A549 (cell line): Measurements from ENCODE around the gene DEFB131B.
A peak's percentile ranks its signal among the peaks of the same experiment; 100 is the strongest.
"Not testable (repeated sequence)": the region's sequence is repeated elsewhere in the genome, so short reads cannot be mapped to it uniquely, and the experiment has no call there.

Experiments used
- BHLHE40 ChIP-seq: IDR thresholded peaks from 2 replicates; pipeline ENCODE4 v1.6.1; 2012; ENCODE audit warnings: low read depth, low read length, inconsistent platforms
- CHD2 ChIP-seq: fragments of 150-350 bp; IDR thresholded peaks from 2 replicates; pipeline ENCODE4 v1.6.1; 2014; ENCODE audit warnings: low read length; ENCODE audit not compliant: partially characterized antibody
- JUN ChIP-seq, 2 experiments: fragments of >200 bp; sonication (Bioruptor Twin); formaldehyde crosslinking; IDR thresholded peaks; 2 replicates in 1 of 2; 3 replicates in 1 of 2; pipeline ENCODE4 v1.6.1; 2016 to 2017
- MAFK ChIP-seq: fragments of 450-650 bp; IDR thresholded peaks from 2 replicates; pipeline ENCODE4 v1.6.1; 2014; ENCODE audit not compliant: partially characterized antibody
- MAZ ChIP-seq: fragments of 150-350 bp; IDR thresholded peaks from 2 replicates; pipeline ENCODE4 v1.6.1; 2014; ENCODE audit warnings: antibody characterized with exemption, low read depth, low read length, borderline replicate concordance
- NPAS2 ChIP-seq: fragments of 250-450 bp; sonication (Bioruptor Pico); IDR thresholded peaks from 2 replicates; pipeline ENCODE4 v1.8.0; 2022; ENCODE audit warnings: mild to moderate bottlenecking, moderate library complexity, borderline replicate concordance
- POLR2A ChIP-seq: IDR thresholded peaks from 2 replicates; pipeline ENCODE4 v1.6.1; 2012; ENCODE audit warnings: mild to moderate bottlenecking, low read length
- RCOR1 ChIP-seq: fragments of 150-350 bp; IDR thresholded peaks from 2 replicates; pipeline ENCODE4 v1.6.1; 2014; ENCODE audit warnings: antibody characterized with exemption, low read length, low read depth
- TP53 ChIP-seq: fragments of 250-450 bp; sonication (Bioruptor Pico); IDR thresholded peaks from 2 replicates; pipeline ENCODE4 v1.5.0; 2021; ENCODE audit warnings: mild to moderate bottlenecking, moderate library complexity
- ZFP36 ChIP-seq: fragments of 450-650 bp; IDR thresholded peaks from 2 replicates; pipeline ENCODE4 v1.6.1; 2014; ENCODE audit warnings: borderline replicate concordance; ENCODE audit not compliant: partially characterized antibody
- TF ChIP-seq, protein P1 (sequence below): fragments of >200 bp; sonication (Bioruptor Twin); formaldehyde crosslinking; IDR thresholded peaks from 3 replicates; pipeline ENCODE4 v1.5.1; 2016
- TF ChIP-seq, protein P2 (sequence below): fragments of 200-600 bp; sonication (generic); IDR thresholded peaks from 2 replicates; pipeline ENCODE4 v1.6.1; 2016; ENCODE audit warnings: antibody characterized with exemption, mild to moderate bottlenecking, moderate library complexity

GRCh38 chr11:71843355-71843754, 34.9 kb upstream of the DEFB131B start:
- TF ChIP-seq, protein P1, sequence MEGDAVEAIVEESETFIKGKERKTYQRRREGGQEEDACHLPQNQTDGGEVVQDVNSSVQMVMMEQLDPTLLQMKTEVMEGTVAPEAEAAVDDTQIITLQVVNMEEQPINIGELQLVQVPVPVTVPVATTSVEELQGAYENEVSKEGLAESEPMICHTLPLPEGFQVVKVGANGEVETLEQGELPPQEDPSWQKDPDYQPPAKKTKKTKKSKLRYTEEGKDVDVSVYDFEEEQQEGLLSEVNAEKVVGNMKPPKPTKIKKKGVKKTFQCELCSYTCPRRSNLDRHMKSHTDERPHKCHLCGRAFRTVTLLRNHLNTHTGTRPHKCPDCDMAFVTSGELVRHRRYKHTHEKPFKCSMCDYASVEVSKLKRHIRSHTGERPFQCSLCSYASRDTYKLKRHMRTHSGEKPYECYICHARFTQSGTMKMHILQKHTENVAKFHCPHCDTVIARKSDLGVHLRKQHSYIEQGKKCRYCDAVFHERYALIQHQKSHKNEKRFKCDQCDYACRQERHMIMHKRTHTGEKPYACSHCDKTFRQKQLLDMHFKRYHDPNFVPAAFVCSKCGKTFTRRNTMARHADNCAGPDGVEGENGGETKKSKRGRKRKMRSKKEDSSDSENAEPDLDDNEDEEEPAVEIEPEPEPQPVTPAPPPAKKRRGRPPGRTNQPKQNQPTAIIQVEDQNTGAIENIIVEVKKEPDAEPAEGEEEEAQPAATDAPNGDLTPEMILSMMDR, result not testable (repeated sequence)
- not testable (repeated sequence) for TF ChIP-seq TP53 (CRISPR knock-in tag); NPAS2 (CRISPR knock-in tag); MAZ; BHLHE40; RCOR1; JUN (IDR thresholded peaks at IDR 0.05); POLR2A; ZFP36; CHD2
- TF ChIP-seq, protein P2, sequence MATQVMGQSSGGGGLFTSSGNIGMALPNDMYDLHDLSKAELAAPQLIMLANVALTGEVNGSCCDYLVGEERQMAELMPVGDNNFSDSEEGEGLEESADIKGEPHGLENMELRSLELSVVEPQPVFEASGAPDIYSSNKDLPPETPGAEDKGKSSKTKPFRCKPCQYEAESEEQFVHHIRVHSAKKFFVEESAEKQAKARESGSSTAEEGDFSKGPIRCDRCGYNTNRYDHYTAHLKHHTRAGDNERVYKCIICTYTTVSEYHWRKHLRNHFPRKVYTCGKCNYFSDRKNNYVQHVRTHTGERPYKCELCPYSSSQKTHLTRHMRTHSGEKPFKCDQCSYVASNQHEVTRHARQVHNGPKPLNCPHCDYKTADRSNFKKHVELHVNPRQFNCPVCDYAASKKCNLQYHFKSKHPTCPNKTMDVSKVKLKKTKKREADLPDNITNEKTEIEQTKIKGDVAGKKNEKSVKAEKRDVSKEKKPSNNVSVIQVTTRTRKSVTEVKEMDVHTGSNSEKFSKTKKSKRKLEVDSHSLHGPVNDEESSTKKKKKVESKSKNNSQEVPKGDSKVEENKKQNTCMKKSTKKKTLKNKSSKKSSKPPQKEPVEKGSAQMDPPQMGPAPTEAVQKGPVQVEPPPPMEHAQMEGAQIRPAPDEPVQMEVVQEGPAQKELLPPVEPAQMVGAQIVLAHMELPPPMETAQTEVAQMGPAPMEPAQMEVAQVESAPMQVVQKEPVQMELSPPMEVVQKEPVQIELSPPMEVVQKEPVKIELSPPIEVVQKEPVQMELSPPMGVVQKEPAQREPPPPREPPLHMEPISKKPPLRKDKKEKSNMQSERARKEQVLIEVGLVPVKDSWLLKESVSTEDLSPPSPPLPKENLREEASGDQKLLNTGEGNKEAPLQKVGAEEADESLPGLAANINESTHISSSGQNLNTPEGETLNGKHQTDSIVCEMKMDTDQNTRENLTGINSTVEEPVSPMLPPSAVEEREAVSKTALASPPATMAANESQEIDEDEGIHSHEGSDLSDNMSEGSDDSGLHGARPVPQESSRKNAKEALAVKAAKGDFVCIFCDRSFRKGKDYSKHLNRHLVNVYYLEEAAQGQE, result not testable (repeated sequence)
- peak; percentile 82 for TF ChIP-seq MAFK
